SK-N-SH (cell line): ENCODE data around the gene GNB1L. TPM values are rescaled to one million over a fixed set of nuclear protein-coding genes. Genes with fewer than 3 reads are reported as not detected.

Experiments
- CTCF ChIA-PET: fragments of 300-600, 350-600 bp; formaldehyde crosslinking; extraction: SDS; loops from one replicate; lab custom pipeline; 2021; lab: Yijun Ruan, JAX
- POLR2A ChIA-PET: fragments of 350-600 bp; sonication (Branson Sonifier 250); formaldehyde crosslinking; extraction: SDS; loops from one replicate; lab custom pipeline; 2020; ENCODE audit warnings: antibody characterized with exemption, inconsistent platforms; lab: Yijun Ruan, JAX
- DNase-seq: peaks from one replicate; pipeline ENCODE4 v3.0.0; 2012
- H2AFZ ChIP-seq: fragments of 200-600 bp; sonication (generic); 2 replicates; pipeline ENCODE4 v1.8.1; 2016; ENCODE audit warnings: antibody characterized with exemption, mild to moderate bottlenecking, low read depth
- H3F3A ChIP-seq: fragments of 200-600 bp; sonication (generic); replicated peaks from 2 replicates; pipeline ENCODE3; 2016; ENCODE audit warnings: antibody characterized with exemption, mild to moderate bottlenecking; ENCODE audit not compliant: insufficient read depth
- H3K27ac ChIP-seq, 2 experiments: fragments of 200-500 bp in 1 of 2; fragments of 200-600 bp in 1 of 2; sonication (Bioruptor generic) in 1 of 2; sonication (generic), shearing (Covaris generic) in 1 of 2; 2 replicates each; pipeline versions ENCODE4 v1.5.1 to v1.6.1; 2014 to 2016; ENCODE audit warnings: low read depth in 2 of 2, inconsistent platforms in 1 of 2, low read length in 1 of 2, mild to moderate bottlenecking in 1 of 2, mixed read lengths in 1 of 2
- H3K27me3 ChIP-seq: fragments of 200-600 bp; sonication (generic), shearing (Covaris generic); 2 replicates; pipeline ENCODE4 v1.6.1; 2016; ENCODE audit warnings: mixed run types; ENCODE audit not compliant: insufficient read depth
- H3K36me3 ChIP-seq, 2 experiments: fragments of 200-500 bp in 1 of 2; fragments of 200-600 bp in 1 of 2; sonication (Bioruptor generic) in 1 of 2; sonication (generic) in 1 of 2; replicated peaks in 1 of 2; 2 replicates each; pipeline versions ENCODE3 to v1.5.1; 2014 to 2016; ENCODE audit warnings: low read length in 1 of 2, mild to moderate bottlenecking in 1 of 2; ENCODE audit not compliant: insufficient read depth in 2 of 2, control insufficient read depth in 1 of 2
- H3K4me1 ChIP-seq, 2 experiments: fragments of 200-500 bp in 1 of 2; fragments of 200-600 bp in 1 of 2; sonication (Bioruptor generic) in 1 of 2; sonication (generic), shearing (Covaris generic) in 1 of 2; 2 replicates each; pipeline versions ENCODE4 v1.5.1 to v1.6.1; 2014 to 2016; ENCODE audit warnings: low read depth in 1 of 2, low read length in 1 of 2, mixed run types in 1 of 2; ENCODE audit not compliant: insufficient read depth in 2 of 2, control insufficient read depth in 1 of 2
- H3K4me2 ChIP-seq: fragments of 200-600 bp; sonication (generic), shearing (Covaris generic); 2 replicates; pipeline ENCODE4 v1.6.1; 2017; ENCODE audit warnings: mixed run types
- H3K4me3 ChIP-seq, 2 experiments: fragments of 200-500 bp in 1 of 2; fragments of 200-600 bp in 1 of 2; sonication (Bioruptor generic) in 1 of 2; sonication (generic), shearing (Covaris generic) in 1 of 2; 2 replicates each; pipeline versions ENCODE4 v1.5.1 to v1.8.1; 2014 to 2016; ENCODE audit warnings: low read depth in 2 of 2, inconsistent platforms in 1 of 2, low read length in 1 of 2, mild to moderate bottlenecking in 1 of 2, mixed read lengths in 1 of 2, moderate library complexity in 1 of 2
- H3K79me2 ChIP-seq: fragments of 200-600 bp; sonication (generic); 2 replicates; pipeline ENCODE4 v1.8.1; 2017; ENCODE audit warnings: mild to moderate bottlenecking; ENCODE audit not compliant: insufficient read depth
- H3K9ac ChIP-seq: fragments of 200-600 bp; sonication (generic); 2 replicates; pipeline ENCODE4 v1.6.1; 2017; ENCODE audit warnings: mixed run types
- H3K9me2 ChIP-seq: fragments of 200-600 bp; sonication (generic); 2 replicates; pipeline ENCODE4 v1.6.1; 2017; ENCODE audit warnings: mixed run types
- H3K9me3 ChIP-seq: fragments of 200-600 bp; sonication (generic); 2 replicates; pipeline ENCODE4 v1.6.1; 2017; ENCODE audit warnings: mixed run types, mild to moderate bottlenecking, moderate library complexity
- H4K20me1 ChIP-seq: fragments of 200-600 bp; sonication (generic); 2 replicates; pipeline ENCODE4 v1.6.1; 2017; ENCODE audit warnings: mild to moderate bottlenecking, mixed run types; ENCODE audit not compliant: insufficient read depth
- CHD2 ChIP-seq: fragments of 150-350 bp; IDR thresholded peaks from 2 replicates; pipeline ENCODE4 v1.6.1; 2018; ENCODE audit warnings: low read length; ENCODE audit not compliant: partially characterized antibody
- ELF1 ChIP-seq: IDR thresholded peaks from 2 replicates; pipeline ENCODE4 v1.4.0; 2012
- FOSL2 ChIP-seq: IDR thresholded peaks from 2 replicates; pipeline ENCODE4 v1.4.0; 2012; ENCODE audit warnings: low read depth, mild to moderate bottlenecking, moderate library complexity, borderline replicate concordance
- FOXJ3 ChIP-seq: sonication (generic); formaldehyde crosslinking; IDR thresholded peaks from 2 replicates; pipeline ENCODE4 v1.5.1; 2020; ENCODE audit warnings: mild to moderate bottlenecking, missing genetic modification reagents
- GABPA ChIP-seq: IDR thresholded peaks from 2 replicates; pipeline ENCODE4 v1.4.0; 2012; ENCODE audit warnings: low read depth, mild to moderate bottlenecking
- GATA2 ChIP-seq: sonication (generic); formaldehyde crosslinking; IDR thresholded peaks from 2 replicates; pipeline ENCODE4 v1.5.0; 2020; ENCODE audit warnings: mild to moderate bottlenecking, missing genetic modification reagents
- MXI1 ChIP-seq: IDR thresholded peaks from 2 replicates; pipeline ENCODE4 v1.6.1; 2012; ENCODE audit warnings: mild to moderate bottlenecking, low read depth, low read length, improper control_type of control experiment
- NFIC ChIP-seq: IDR thresholded peaks from 2 replicates; pipeline ENCODE4 v1.4.0; 2012; ENCODE audit warnings: borderline replicate concordance
- RCOR1 ChIP-seq: fragments of 150-350 bp; IDR thresholded peaks from 2 replicates; pipeline ENCODE4 v1.6.1; 2017; ENCODE audit warnings: antibody characterized with exemption, low read length
- RFX5 ChIP-seq: IDR thresholded peaks from 2 replicates; pipeline ENCODE4 v1.6.1; 2012; ENCODE audit warnings: mild to moderate bottlenecking, improper control_type of control experiment, low read length
- RXRA ChIP-seq: IDR thresholded peaks from 2 replicates; pipeline ENCODE4 v1.4.0; 2012; ENCODE audit warnings: low read depth, mild to moderate bottlenecking, borderline replicate concordance
- SMC3 ChIP-seq: IDR thresholded peaks from 2 replicates; pipeline ENCODE4 v1.6.1; 2012; ENCODE audit warnings: low read depth, low read length, improper control_type of control experiment
- TCF12 ChIP-seq: IDR thresholded peaks from 2 replicates; pipeline ENCODE4 v1.4.0; 2012
- TEAD4 ChIP-seq: IDR thresholded peaks from 2 replicates; pipeline ENCODE4 v1.4.0; 2012; ENCODE audit warnings: mild to moderate bottlenecking, borderline replicate concordance; ENCODE audit not compliant: insufficient read depth
- WGBS: methylation state at CpG from one replicate; pipeline ENCODE4 v1.1.6; 2017; ENCODE audit warnings: low lambda C conversion rate; 5-methylcytosine and 5-hydroxymethylcytosine counted together
- polyA plus RNA-seq, 3 experiments: library from polyadenylated mRNA; depleted of rRNA; stranded (reverse); fragments of >200 nt; gene quantifications; 2 replicates each; pipeline ENCODE4 v1.2.3, GENCODE V29; 2012
- TF ChIP-seq, protein P1 (sequence below): fragments of 150-350 bp; IDR thresholded peaks from 2 replicates; pipeline ENCODE4 v1.6.1; 2016; ENCODE audit warnings: mild to moderate bottlenecking, low read depth, low read length
- TF ChIP-seq, protein P2 (sequence below): fragments of 200-600 bp; sonication (generic); IDR thresholded peaks from 2 replicates; pipeline ENCODE4 v1.6.1; 2017; ENCODE audit warnings: antibody characterized with exemption, mild to moderate bottlenecking, moderate library complexity
- TF ChIP-seq, protein P3 (sequence below): IDR thresholded peaks from 2 replicates; pipeline ENCODE4 v1.4.0; 2012; ENCODE audit warnings: low read depth, borderline replicate concordance

Gene GNB1L
- polyA plus RNA-seq, 1 of the 3 experiments (the other 2 are of a cell fraction) = 5.9 TPM

DNA sequence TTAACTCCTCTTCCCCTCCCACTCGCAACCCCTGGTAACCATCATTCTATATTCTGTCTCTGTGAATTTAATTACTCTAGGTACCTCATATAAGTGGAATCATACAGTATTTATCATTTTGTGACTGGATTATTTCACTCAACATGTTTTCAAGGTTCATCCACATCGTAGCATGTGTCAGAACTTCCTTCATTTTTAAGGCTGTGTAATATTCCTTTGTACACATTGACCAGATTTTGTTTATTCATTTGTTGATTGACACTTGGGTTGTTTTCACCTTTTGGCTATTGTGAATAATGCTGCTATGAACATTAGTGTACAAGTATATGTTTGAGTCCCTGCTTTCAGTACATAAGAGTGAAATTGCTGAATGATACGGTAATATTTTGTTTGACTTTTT, 2.7 kb upstream of the GNB1L start:
- Histone ChIP-seq H3K9me2 (no peaks in the 10 kb centered on the region), H3K4me1 (peaks cover 9 to 24% of the 10 kb centered on the region in 2 experiments; a peak in 3 of 4 replicates), H3K4me2 (no peak overlapping the region), H3K9ac (no peak overlapping the region), H3K27ac (no peak overlapping the region), H3K36me3 (peaks cover 0 to 7% of the 10 kb centered on the region in 2 experiments), H3K9me3 (no peaks in the 10 kb centered on the region), H4K20me1 (peaks cover 13% of the 10 kb centered on the region; the same call in 1 of the 2 replicates), H2AFZ (no peak overlapping the region), H3F3A (peaks cover 8% of the 10 kb centered on the region), H3K79me2 (peaks cover 45% of the 10 kb centered on the region), H3K4me3 (no peak overlapping the region), H3K27me3 (no peaks in the 10 kb centered on the region)
- ChIA-PET CTCF (no interaction called here), POLR2A (no interaction called here)
- TF ChIP-seq RXRA = no peak
- no peak for TF ChIP-seq TCF12
- TF ChIP-seq, protein P1, sequence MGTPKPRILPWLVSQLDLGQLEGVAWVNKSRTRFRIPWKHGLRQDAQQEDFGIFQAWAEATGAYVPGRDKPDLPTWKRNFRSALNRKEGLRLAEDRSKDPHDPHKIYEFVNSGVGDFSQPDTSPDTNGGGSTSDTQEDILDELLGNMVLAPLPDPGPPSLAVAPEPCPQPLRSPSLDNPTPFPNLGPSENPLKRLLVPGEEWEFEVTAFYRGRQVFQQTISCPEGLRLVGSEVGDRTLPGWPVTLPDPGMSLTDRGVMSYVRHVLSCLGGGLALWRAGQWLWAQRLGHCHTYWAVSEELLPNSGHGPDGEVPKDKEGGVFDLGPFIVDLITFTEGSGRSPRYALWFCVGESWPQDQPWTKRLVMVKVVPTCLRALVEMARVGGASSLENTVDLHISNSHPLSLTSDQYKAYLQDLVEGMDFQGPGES = no peak
- TF ChIP-seq FOSL2 = no peak
- no peak for TF ChIP-seq ELF1
- TF ChIP-seq, protein P2, sequence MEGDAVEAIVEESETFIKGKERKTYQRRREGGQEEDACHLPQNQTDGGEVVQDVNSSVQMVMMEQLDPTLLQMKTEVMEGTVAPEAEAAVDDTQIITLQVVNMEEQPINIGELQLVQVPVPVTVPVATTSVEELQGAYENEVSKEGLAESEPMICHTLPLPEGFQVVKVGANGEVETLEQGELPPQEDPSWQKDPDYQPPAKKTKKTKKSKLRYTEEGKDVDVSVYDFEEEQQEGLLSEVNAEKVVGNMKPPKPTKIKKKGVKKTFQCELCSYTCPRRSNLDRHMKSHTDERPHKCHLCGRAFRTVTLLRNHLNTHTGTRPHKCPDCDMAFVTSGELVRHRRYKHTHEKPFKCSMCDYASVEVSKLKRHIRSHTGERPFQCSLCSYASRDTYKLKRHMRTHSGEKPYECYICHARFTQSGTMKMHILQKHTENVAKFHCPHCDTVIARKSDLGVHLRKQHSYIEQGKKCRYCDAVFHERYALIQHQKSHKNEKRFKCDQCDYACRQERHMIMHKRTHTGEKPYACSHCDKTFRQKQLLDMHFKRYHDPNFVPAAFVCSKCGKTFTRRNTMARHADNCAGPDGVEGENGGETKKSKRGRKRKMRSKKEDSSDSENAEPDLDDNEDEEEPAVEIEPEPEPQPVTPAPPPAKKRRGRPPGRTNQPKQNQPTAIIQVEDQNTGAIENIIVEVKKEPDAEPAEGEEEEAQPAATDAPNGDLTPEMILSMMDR = no peak
- TF ChIP-seq, protein P3, sequence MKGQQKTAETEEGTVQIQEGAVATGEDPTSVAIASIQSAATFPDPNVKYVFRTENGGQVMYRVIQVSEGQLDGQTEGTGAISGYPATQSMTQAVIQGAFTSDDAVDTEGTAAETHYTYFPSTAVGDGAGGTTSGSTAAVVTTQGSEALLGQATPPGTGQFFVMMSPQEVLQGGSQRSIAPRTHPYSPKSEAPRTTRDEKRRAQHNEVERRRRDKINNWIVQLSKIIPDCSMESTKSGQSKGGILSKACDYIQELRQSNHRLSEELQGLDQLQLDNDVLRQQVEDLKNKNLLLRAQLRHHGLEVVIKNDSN = no peak
- no peak for TF ChIP-seq FOXJ3 (CRISPR knock-in tag)
- TF ChIP-seq GATA2 (CRISPR knock-in tag) = no peak
- no peak for TF ChIP-seq TEAD4
- TF ChIP-seq RCOR1 = no peak
- TF ChIP-seq GABPA = no peak
- TF ChIP-seq MXI1 = no peak
- TF ChIP-seq SMC3 = no peak
- no peak for TF ChIP-seq NFIC
- TF ChIP-seq RFX5 = no peak
- TF ChIP-seq CHD2 = no peak
- no peak for DNase-seq
- WGBS = 96% methylated on average over 3 of the region's 3 CpGs
